Gastroesophageal sphincter (tissue), 4 donors: ENCODE data around the gene CCNA1. TPM values are rescaled to one million over a fixed set of nuclear protein-coding genes. Genes with fewer than 3 reads are reported as not detected.

ENCODE experiments used
- total RNA-seq, 4 donors: library from RNA; depleted of rRNA; stranded (reverse); fragments of >200 nt; gene quantifications; one replicate each; pipeline ENCODE4 v1.1.0, GENCODE V29; 2016

The CCNA1 gene
- total RNA-seq, 4 donors from 2014 or later, result 0.49 to 2.2 TPM; not detected in 2

Other genes starting within 250 kb of the CCNA1 start
- gene SOHLH2, start 217.9 kb upstream of the CCNA1 start, total RNA-seq, result under 1 TPM in 3 of 4 donors, not detected in 1; 0.19 to 0.47 (median 0.27) TPM
- gene CCDC169, start 134.7 kb upstream of the CCNA1 start, total RNA-seq, result 1 to 10 TPM in 1 of 4 donors, under 1 TPM in 2, not detected in 1; 0.46 to 5.6 (median 0.94) TPM
- 100 to 1,000 TPM; 113 to 173 (median 128) TPM for gene SPART, start 86.1 kb upstream of the CCNA1 start, total RNA-seq
- gene SERTM1, start 241.5 kb downstream of the CCNA1 start, total RNA-seq, result under 1 TPM in 1 of 4 donors, not detected in 3; 0.13 TPM